Right atrium auricular region (tissue), 2 donors: ENCODE data around the gene GATAD2B. TPM values are rescaled to one million over a fixed set of nuclear protein-coding genes. Genes with fewer than 3 reads are reported as not detected.

Experiments used
- DNase-seq: peaks from one replicate; pipeline ENCODE4 v3.0.0-alpha.2; 2019; ENCODE audit warnings: low spot score
- H3K27ac ChIP-seq, 2 donors: fragments of 200-600 bp; sonication (generic); 1 replicate in 1 of 2; 2 replicates in 1 of 2; pipeline ENCODE4 v1.5.1; 2016 to 2019
- H3K27me3 ChIP-seq, 2 donors: fragments of 200-600 bp; sonication (generic); one replicate each; pipeline versions ENCODE4 v1.5.1 to v1.6.0; 2017 to 2019
- H3K36me3 ChIP-seq: fragments of 200-600 bp; sonication (generic); one replicate; pipeline ENCODE4 v1.5.1; 2016
- H3K4me1 ChIP-seq, 2 donors: fragments of 200-600 bp; sonication (generic); one replicate each; pipeline versions ENCODE4 v1.5.1 to v1.6.0; 2017 to 2019
- H3K4me3 ChIP-seq, 2 donors: fragments of 200-600 bp; sonication (generic); 1 replicate in 1 of 2; 2 replicates in 1 of 2; pipeline ENCODE4 v1.5.1; 2017 to 2019; ENCODE audit warnings: mild to moderate bottlenecking in 1 of 2, moderate library complexity in 1 of 2
- H3K9me3 ChIP-seq, 2 donors: fragments of 200-600 bp; sonication (generic); one replicate each; pipeline ENCODE4 v1.5.1; 2019
- total RNA-seq, 2 donors: library from RNA; depleted of rRNA; stranded (reverse); fragments of >200 nt; gene quantifications; one replicate each; pipeline ENCODE4 v1.1.0, GENCODE V29; 2016
- TF ChIP-seq, protein P1 (sequence below), 2 donors: fragments of 200-600 bp; sonication (generic); IDR thresholded peaks; one replicate each; pipeline ENCODE4 v1.5.1; 2019; ENCODE audit warnings: antibody characterized with exemption in 2 of 2

Gene GATAD2B
- total RNA-seq, 2 donors from 2014 or later = 18.7 to 32.7 TPM

DNA sequence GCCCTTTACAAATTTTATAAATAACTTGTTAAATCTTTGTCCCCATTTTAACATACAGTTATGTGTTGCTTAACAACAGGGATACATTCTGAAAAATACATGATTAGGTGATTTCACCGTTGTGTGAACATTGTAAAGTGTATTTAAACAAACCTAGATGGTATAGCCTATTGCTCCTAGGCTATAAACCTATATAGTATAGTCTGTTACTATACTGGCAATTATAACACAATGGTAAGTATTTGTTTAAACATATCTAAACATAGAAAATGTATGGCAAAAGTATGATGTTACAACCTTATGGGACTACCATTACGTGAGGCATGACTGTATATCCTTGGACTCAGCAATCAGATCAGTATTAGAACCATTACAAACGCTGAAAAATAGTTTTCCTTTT, 36.6 kb downstream of the GATAD2B start:
- H3K36me3 ChIP-seq = no peaks in the 10 kb centered on the region
- no peaks in the 10 kb centered on the region for H3K9me3 ChIP-seq
- no peak overlapping the region for H3K4me3 ChIP-seq
- DNase-seq = no peak
- no peak overlapping the region for H3K27ac ChIP-seq
- H3K4me1 ChIP-seq = peaks cover 0 to 41% of the 10 kb centered on the region in 2 donors
- TF ChIP-seq, protein P1, sequence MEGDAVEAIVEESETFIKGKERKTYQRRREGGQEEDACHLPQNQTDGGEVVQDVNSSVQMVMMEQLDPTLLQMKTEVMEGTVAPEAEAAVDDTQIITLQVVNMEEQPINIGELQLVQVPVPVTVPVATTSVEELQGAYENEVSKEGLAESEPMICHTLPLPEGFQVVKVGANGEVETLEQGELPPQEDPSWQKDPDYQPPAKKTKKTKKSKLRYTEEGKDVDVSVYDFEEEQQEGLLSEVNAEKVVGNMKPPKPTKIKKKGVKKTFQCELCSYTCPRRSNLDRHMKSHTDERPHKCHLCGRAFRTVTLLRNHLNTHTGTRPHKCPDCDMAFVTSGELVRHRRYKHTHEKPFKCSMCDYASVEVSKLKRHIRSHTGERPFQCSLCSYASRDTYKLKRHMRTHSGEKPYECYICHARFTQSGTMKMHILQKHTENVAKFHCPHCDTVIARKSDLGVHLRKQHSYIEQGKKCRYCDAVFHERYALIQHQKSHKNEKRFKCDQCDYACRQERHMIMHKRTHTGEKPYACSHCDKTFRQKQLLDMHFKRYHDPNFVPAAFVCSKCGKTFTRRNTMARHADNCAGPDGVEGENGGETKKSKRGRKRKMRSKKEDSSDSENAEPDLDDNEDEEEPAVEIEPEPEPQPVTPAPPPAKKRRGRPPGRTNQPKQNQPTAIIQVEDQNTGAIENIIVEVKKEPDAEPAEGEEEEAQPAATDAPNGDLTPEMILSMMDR (IDR thresholded peaks at IDR 0.05) = no peak
- no peaks in the 10 kb centered on the region for H3K27me3 ChIP-seq

DNA sequence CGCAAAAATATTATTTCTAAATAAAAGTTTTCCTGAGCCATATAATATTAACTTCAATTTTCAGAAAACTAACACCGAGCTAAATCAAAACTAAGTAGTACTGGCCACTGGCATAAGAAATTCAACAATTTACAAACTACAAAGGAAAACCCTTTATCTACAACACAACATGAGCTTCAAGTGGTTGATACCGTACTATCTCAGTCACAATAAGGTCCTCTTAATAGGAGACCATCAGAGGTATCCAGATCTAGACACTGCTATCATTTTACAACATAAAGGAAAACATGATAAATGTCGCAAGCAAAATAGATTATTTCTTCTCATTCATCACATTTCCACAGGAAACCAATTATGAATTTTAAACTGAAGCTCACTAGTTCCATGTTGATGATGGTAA, 39.5 kb downstream of the GATAD2B start:
- H3K27ac ChIP-seq = no peak overlapping the region
- TF ChIP-seq, protein P1 (IDR thresholded peaks at IDR 0.05) = no peak
- H3K9me3 ChIP-seq = no peaks in the 10 kb centered on the region
- no peaks in the 10 kb centered on the region for H3K36me3 ChIP-seq
- H3K27me3 ChIP-seq = no peaks in the 10 kb centered on the region
- peaks cover 0 to 41% of the 10 kb centered on the region in 2 donors for H3K4me1 ChIP-seq
- H3K4me3 ChIP-seq = no peak overlapping the region
- DNase-seq = no peak

- Histone ChIP-seq H3K27ac (no peak overlapping the region), H3K9me3 (no peaks in the 10 kb centered on the region), H3K4me1 (peaks cover 0 to 32% of the 10 kb centered on the region in 2 donors), H3K36me3 (no peaks in the 10 kb centered on the region), H3K27me3 (no peaks in the 10 kb centered on the region), H3K4me3 (no peak overlapping the region)
- DNase-seq = no peak
- TF ChIP-seq, protein P1 (IDR thresholded peaks at IDR 0.05) = no peak
Measured at GRCh38 chr1:153882296-153882912, 40.4 kb downstream of the GATAD2B start.

- Histone ChIP-seq H3K27me3 (no peaks in the 10 kb centered on the region), H3K9me3 (no peaks in the 10 kb centered on the region), H3K36me3 (no peaks in the 10 kb centered on the region), H3K4me3 (no peak overlapping the region), H3K4me1 (peaks cover 0 to 26% of the 10 kb centered on the region in 2 donors), H3K27ac (no peak overlapping the region)
- TF ChIP-seq, protein P1 (IDR thresholded peaks at IDR 0.05) = no peak
- peak; percentile 18 for DNase-seq
Measured at GRCh38 chr1:153881751-153882150, 41.0 kb downstream of the GATAD2B start.

GRCh38 chr1:153880962-153881361, 41.8 kb downstream of the GATAD2B start:
- TF ChIP-seq, protein P1 (IDR thresholded peaks at IDR 0.05) = no peak
- Histone ChIP-seq H3K4me1 (peaks cover 0 to 24% of the 10 kb centered on the region in 2 donors), H3K4me3 (no peak overlapping the region), H3K9me3 (no peaks in the 10 kb centered on the region), H3K36me3 (no peaks in the 10 kb centered on the region), H3K27me3 (no peaks in the 10 kb centered on the region), H3K27ac (no peak overlapping the region)
- DNase-seq = peak; percentile 86

DNA sequence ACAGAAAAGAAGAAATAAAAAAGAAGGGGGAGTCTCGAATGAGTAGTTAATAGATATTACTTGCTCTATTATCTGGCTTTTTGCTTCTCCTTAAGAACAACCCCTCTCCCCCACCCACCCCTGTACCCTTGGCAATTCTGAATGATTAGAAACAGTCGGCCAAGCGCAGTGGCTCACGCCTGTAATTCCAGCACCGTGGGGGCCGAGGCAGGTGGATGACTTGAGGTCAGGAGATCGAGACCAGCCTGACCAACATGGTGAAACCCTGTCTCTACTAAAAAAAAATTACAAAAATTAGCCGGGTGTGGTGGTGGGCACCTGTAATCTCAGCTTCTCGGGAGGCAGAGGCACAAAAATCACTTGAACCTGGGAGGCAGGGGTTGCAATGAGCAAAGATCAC, 42.7 kb downstream of the GATAD2B start:
- DNase-seq = peak; percentile 47
- TF ChIP-seq, protein P1 (IDR thresholded peaks at IDR 0.05) = no peak
- Histone ChIP-seq H3K4me3 (no peak overlapping the region), H3K9me3 (no peaks in the 10 kb centered on the region), H3K4me1 (peaks cover 0 to 24% of the 10 kb centered on the region in 2 donors), H3K36me3 (no peaks in the 10 kb centered on the region), H3K27ac (no peak overlapping the region), H3K27me3 (no peaks in the 10 kb centered on the region)
